Ammon's horn (tissue), 1 donor: ENCODE data around the gene DENND2D.

ENCODE experiments used
- DNase-seq: peaks from one replicate; pipeline ENCODE4 v3.0.0-alpha.2; 2016; ENCODE audit warnings: low spot score

Gene DENND2D

GRCh38 chr1:111199881-111200801 lies at the start of gene DENND2D:
Gene DENND2D, minus strand, starts transcription at chr1:111200646. Its CDS starts 187 bp downstream, at chr1:111200459.
- DNase-seq: peak; percentile 72

DNA sequence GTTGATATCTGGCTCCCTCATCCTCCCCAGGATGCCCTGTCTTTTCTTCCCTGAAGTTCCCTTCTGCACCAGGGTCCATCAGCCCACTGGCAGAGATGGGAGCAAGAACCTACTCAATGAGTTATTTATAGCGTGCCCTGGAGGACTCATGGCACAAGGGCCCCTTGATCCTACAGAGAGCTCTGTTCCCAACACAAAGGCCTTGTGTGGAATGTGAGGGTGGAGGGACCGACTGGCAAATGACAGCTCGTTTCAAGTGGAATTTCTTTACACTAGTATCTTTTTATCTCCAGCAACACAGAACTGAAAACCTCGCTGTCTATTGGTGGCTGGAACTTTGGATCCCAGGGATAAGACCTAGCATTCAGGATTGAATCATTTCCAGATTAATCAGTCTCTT lies 49.5 kb upstream of the DENND2D start:
- peak; percentile 82 for DNase-seq

DNA sequence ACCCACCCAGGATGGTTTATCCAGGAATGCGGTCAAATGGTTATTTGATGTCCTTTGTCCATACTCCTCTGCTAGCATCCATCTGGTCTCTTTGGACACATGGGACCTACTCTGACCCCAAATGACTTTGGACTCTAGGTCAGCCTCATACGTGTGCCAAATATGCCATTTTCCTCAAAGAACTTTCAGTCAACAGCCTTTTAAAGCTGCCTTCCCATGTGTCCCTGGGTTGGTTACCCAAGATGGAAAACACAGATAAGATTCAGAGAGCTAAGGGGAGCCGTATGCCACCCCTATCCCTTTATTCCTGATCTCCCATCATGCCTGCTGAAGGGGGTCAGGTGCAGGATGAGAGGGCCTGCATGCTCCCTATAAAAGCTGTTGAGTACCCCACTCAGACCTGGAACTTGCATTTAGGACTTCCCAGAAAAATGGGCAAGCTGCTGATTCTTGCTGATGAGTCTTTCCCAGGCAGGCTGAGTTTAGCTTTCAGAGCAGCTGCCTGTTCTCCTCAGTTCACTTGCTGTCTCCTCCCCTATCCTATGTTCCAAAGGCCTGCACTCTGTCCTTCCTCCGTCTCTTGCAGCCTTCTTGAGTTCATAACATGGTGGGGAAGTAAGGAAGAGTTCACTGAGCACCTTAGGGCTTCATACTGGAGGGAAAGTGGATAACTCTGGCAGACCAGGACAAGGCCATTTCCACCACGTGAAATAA lies 46.8 kb upstream of the DENND2D start:
- no peak for DNase-seq

DNA sequence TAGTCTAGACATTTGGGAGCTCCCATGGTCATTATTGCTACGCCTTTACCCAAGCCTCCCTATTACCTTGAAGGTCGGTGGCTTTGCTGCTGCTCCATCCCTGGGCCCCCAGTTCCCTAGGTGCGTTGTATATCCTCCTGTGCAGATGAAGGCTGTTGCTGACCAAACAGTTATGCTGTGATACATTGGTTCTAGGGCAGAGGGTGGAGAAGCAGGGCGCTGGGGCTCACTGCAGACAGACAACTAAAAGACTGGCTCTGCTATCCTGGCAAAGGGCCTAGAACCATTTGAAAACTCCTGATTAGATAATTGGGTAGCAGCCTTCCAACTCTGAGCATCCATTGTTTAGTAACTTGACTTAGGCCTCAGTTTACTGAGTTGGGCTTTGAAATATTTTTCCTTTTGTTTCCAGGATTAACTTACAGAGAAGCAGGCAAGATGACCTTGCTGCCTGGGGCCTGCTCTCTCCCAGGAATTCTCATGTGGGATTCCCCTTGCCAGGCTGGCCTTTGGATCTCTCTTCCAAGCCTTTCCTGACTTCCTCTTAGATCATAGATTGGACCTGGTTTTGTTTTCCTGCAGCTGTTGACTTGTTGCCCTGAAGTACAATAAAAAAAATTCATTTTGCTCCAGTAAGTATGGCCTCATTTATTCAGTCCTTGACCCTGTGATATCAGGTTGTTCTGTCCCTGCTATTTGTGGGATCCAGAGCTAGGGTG lies 42.5 kb upstream of the DENND2D start:
- DNase-seq: no peak

DNA sequence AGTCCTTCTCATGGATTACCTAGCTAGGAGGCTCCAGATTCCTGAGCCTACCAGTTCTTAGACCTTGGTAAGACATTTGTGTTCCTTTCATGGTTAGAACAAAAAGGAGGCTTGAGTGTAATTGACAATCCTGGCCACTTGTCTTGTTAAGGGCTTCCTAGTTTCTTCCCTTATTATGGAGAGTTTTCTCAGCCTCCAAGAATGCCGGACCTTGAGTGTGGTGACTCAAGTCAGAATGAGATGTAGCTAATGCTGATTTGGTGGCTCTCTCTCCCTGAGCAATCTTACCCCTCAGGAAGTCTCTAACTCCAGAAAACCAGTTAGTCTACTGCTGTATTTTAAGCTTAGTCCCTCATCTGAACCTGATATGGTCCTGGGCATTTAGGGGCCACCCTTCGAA lies 41.4 kb upstream of the DENND2D start:
- no peak for DNase-seq

DNA sequence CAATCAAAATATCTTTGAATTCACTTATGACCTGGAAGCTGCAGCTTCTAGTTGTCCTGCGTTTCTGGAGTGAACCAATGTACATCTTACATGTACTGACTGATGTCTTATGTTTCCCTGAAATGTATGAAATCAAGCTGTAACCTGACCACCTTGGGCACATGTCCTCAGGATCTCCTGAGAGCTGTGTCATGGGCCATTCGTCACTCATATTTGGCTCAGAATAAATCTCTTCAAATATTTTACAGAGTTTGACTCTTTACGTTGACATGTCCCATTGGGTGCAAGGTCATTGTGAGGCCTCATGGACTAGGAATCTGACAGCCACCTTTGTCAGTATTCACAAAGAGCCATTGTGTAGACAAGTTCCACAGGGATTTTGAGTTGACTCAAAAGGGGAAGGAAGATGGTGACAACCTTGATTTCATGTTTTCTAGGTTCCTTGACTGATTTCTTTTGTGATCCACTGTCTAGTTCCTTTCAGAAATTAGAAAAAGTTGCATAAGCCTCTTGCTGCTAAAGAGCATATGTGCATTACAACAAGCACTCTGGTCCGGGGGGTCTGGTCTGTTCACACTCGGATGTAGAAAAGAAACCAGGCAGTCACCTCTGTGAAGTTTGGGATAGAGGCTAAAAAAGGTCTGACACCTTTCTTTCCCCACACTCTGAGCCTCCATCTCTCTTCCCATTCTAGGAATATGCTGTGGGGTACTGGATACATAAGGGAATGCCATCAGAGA lies 37.8 kb upstream of the DENND2D start:
- DNase-seq: no peak

- no peak for DNase-seq
These were observed 36.4 kb upstream of the DENND2D start for GRCh38 chr1:111236806-111237205.

GRCh38 chr1:111236379-111236778 lies 35.9 kb upstream of the DENND2D start:
- DNase-seq: no peak

- DNase-seq: no peak
These were observed 34.4 kb upstream of the DENND2D start for GRCh38 chr1:111234866-111235265.

GRCh38 chr1:111234258-111234657 lies 33.8 kb upstream of the DENND2D start:
- no peak for DNase-seq

DNA sequence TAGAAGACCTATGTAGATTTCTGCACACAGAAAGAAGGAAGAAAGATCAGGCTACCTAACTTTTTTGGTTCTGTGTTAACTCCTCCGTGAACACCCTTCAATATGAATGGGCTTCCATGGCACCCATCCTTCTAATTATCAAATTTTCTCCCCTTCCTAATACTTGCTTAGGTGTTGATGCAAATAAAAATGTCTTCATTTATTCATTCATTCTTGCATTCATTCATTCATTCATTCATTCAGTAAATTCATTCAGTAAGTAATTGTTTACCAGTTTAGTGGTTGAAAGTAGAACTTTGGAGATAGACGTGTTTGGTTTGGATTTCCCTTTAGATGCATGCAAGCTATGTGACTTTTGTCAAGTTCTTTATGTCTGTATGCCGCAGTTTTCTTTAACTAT lies 31.7 kb upstream of the DENND2D start:
- DNase-seq: no peak

DNA sequence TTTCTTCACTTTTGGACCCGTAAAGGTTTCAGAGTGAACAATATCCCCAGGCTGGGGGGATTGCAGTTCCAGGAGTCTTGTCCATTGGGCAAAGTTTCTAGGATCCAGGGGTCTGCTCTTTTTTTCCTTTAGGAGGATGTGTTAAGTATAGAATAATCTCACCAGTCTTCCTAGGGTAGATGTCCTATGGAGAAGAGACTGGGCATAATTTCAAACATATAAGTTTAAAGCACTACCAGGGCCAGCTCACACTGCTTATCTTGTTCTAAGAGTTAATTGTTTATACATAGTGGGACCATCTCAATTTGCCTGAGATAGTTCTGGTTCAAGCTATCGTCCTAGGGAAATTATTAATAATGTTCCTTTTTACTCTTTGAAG lies 28.3 kb upstream of the DENND2D start:
- DNase-seq: no peak

GRCh38 chr1:111227851-111228747 lies 27.7 kb upstream of the DENND2D start:
- peak; percentile 74 for DNase-seq

GRCh38 chr1:111227434-111227833 lies 27.0 kb upstream of the DENND2D start, which contains the start of gene CHI3L2:
Gene CHI3L2, plus strand, starts transcription at chr1:111227713. Its CDS starts 17 bp downstream, at chr1:111227730.
- DNase-seq: no peak

GRCh38 chr1:111225717-111226400 lies 25.4 kb upstream of the DENND2D start:
- DNase-seq: no peak

DNA sequence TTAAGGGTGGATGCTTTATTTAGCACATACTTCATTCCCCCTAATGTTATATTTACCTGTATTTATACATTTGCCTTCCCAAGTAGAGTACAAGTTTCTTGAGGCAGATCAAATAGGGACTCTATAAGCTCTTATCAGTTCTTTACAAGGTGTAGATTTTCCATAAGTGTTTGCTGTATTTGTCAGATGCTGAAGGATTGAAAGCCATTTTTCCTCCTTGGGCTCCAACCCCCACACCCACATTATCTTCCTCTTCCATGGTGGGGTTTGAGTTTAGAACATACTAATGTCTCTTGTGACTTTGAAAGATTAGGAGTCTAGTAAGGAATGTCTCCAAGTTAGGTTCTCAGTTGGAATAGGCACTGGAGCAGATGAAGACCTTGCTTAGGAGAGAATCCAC lies 24.6 kb upstream of the DENND2D start:
- no peak for DNase-seq

DNA sequence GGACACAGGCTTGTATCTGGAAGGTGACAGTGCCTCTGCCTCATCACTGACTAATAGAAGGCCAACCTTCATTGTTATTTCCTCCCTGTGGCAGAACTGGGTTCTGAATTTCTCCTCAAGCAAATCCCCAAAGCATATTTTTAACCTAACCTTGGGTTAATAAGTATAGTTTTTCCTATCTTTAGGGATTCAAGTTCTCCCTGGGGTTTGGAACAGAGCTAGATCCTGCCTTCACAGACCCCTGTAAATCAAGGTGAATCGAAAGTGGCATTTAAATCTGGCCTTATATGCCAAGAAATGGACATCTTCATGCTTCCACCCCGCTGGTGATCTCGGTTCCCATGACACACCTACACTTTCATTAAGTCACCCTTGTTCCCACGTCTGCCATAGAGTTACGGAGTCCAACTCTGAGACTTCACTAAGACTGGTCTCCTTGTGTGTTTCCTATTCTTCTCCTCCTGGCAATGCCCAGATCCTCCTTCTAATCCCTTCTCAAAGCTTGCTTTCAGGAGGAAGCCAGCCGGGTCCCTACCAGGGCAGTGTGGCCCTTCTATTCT lies 22.8 kb upstream of the DENND2D start:
- no peak for DNase-seq

DNA sequence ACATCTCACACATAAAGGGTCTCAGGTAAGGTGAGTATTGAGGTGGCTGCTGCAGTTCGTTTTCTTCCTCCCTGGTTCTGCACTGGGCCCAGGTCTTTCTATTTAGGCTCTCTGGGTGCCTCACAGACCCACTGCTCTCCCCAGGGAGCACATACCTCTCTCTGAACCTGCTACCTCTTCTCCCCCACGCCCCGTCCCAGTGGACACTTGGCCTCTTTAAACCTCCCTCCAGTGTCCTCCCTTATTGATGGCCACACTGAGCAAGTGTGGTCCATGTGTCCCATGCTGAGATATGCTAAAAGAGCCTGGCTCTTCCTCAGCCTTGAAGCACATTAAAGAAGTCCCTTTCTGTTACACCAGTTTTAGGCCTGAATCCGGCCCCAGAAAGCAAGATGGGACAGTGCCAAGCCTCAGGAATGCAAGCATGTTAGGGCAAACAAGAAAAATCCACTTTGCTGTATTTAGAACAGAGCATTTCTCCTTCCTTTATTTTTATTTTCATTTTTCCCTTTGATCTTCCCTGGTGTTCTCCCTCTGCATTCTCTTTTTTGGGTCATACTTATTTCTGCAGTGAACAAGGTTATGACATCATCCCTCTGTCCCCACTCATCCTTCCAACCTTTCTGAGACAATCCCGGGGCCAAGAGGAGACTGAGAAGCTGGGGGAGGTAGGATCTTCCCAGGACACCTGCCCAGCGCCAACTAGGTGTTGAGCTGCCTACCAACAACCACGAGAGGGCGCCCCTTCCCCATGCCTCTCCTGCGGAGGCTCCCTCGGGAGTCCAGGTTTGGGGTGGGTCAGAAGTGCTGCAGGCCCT lies 22.1 kb upstream of the DENND2D start:
- peak; percentile 82 for DNase-seq
